SH-SY5Y (cell line): ENCODE measurements around the gene PIF1.

Experiments used
- GATA2 ChIP-seq: IDR thresholded peaks from 2 replicates; pipeline ENCODE4 v1.6.1; 2011; ENCODE audit warnings: mild to moderate bottlenecking, low read depth, low read length
- GATA3 ChIP-seq: IDR thresholded peaks from 2 replicates; pipeline ENCODE4 v1.6.1; 2011; ENCODE audit warnings: low read depth, mild to moderate bottlenecking, low read length, moderate library complexity

GRCh38 chr15:64841060-64841343 is 15.6 kb upstream of the PIF1 start:
- TF ChIP-seq GATA2 (no peak), GATA3 (no peak)
